Activated naive CD8-positive, alpha-beta T cell treated with anti-CD3 and anti-CD28 coated beads, Interleukin-2, amount 10 ng/mL, durations not matched to agents 7 days and 5 days (primary cell): ENCODE data around the gene FALEC. TPM values are rescaled to one million over a fixed set of nuclear protein-coding genes. Genes with fewer than 3 reads are reported as not detected.

Experiments used
- ATAC-seq: fragments of 150-1000 bp; cut with Tn5 transposase; one replicate; pipeline ENCODE4 v1.10.0; 2021; ENCODE audit warnings: low read depth, moderate library complexity
- POLR2A ChIA-PET: fragments of 350-600 bp; sonication (Branson Sonifier 250); formaldehyde crosslinking; loops from one replicate; lab custom pipeline; 2021; ENCODE audit warnings: antibody characterized with exemption; lab: Charles Lee
- DNase-seq: peaks from one replicate; pipeline ENCODE4 v3.0.0; 2021
- H3K27ac Mint-ChIP-seq: one replicate; pipeline ENCODE4 v1.8.0; 2022; ENCODE audit warnings: mild to moderate bottlenecking, mixed read lengths
- H3K27me3 Mint-ChIP-seq: one replicate; pipeline ENCODE4 v1.8.0; 2022; ENCODE audit warnings: mild to moderate bottlenecking, moderate library complexity, mixed read lengths
- H3K36me3 Mint-ChIP-seq: one replicate; pipeline ENCODE4 v1.8.0; 2021; ENCODE audit warnings: mild to moderate bottlenecking, mixed read lengths
- H3K4me1 Mint-ChIP-seq: one replicate; pipeline ENCODE4 v1.8.0; 2021; ENCODE audit warnings: mixed read lengths
- H3K4me3 Mint-ChIP-seq: one replicate; pipeline ENCODE4 v1.8.0; 2022; ENCODE audit warnings: mild to moderate bottlenecking, moderate library complexity, mixed read lengths
- H3K9me3 Mint-ChIP-seq: one replicate; pipeline ENCODE4 v1.8.0; 2021; ENCODE audit warnings: mixed read lengths
- total RNA-seq, 2 experiments: library from RNA; stranded (reverse); gene quantifications; one replicate each; pipeline ENCODE4 v1.2.3, GENCODE V29; 2021

FALEC gene
- total RNA-seq, 2 experiments from 2014 or later = 0.58 to 0.60 TPM

- Mint-ChIP-seq H3K36me3 (no peaks in the 10 kb centered on the region), H3K9me3 (no peaks in the 10 kb centered on the region), H3K4me3 (no peak overlapping the region), H3K27me3 (peaks cover 30% of the 10 kb centered on the region), H3K27ac (no peak overlapping the region), H3K4me1 (peaks cover 16% of the 10 kb centered on the region)
- ATAC-seq (no peak), DNase-seq (no peak)
- POLR2A ChIA-PET = interaction anchor here (0.7 to 2.4 kb wide), 5 partner anchors 9 to 318 kb away, joined by 3 to 22 read pairs (median 4); partner anchors contain the start of genes ENSA and MCL1
These were observed 36.2 kb downstream of the FALEC start for GRCh38 chr1:150551784-150552127.

GRCh38 chr1:150552128-150552910 is 36.8 kb downstream of the FALEC start:
- no peaks in the 10 kb centered on the region for H3K9me3 Mint-ChIP-seq
- H3K36me3 Mint-ChIP-seq = no peaks in the 10 kb centered on the region
- no peak overlapping the region for H3K4me3 Mint-ChIP-seq
- H3K27me3 Mint-ChIP-seq = peaks cover 25% of the 10 kb centered on the region
- ATAC-seq (no peak), DNase-seq (no peak)
- H3K4me1 Mint-ChIP-seq = peaks cover 16% of the 10 kb centered on the region
- POLR2A ChIA-PET = interaction anchor here (0.7 to 2.4 kb wide), 5 partner anchors 9 to 317 kb away, joined by 3 to 22 read pairs (median 4); partner anchors contain the start of genes ENSA and MCL1
- peak overlapping the region; percentile 64 for H3K27ac Mint-ChIP-seq

- DNase-seq (no peak), ATAC-seq (no peak)
- H3K4me3 Mint-ChIP-seq = no peak overlapping the region
- peaks cover 22% of the 10 kb centered on the region for H3K27me3 Mint-ChIP-seq
- POLR2A ChIA-PET = interaction anchor here (2.4 kb wide), 1 partner anchor 8 kb away, joined by 22 read pairs; no protein-coding TSS in a partner anchor
- peaks cover 16% of the 10 kb centered on the region for H3K4me1 Mint-ChIP-seq
- H3K36me3 Mint-ChIP-seq = no peaks in the 10 kb centered on the region
- no peaks in the 10 kb centered on the region for H3K9me3 Mint-ChIP-seq
- peak overlapping the region; percentile 64 for H3K27ac Mint-ChIP-seq
These were observed 37.3 kb downstream of the FALEC start for GRCh38 chr1:150552911-150553289.

GRCh38 chr1:150553392-150554085 is 38.0 kb downstream of the FALEC start:
- Mint-ChIP-seq H3K27me3 (peaks cover 18% of the 10 kb centered on the region), H3K4me1 (peaks cover 14% of the 10 kb centered on the region), H3K27ac (no peak overlapping the region), H3K36me3 (no peaks in the 10 kb centered on the region), H3K4me3 (no peak overlapping the region), H3K9me3 (no peaks in the 10 kb centered on the region)
- POLR2A ChIA-PET = interaction anchor here (0.8 kb wide), 1 partner anchor 76 kb away, joined by 3 read pairs; the partner anchor contains the start of gene ENSA
- ATAC-seq = no peak
- DNase-seq = no peak

- Mint-ChIP-seq H3K27ac (no peak overlapping the region), H3K4me3 (no peak overlapping the region), H3K27me3 (peaks cover 18% of the 10 kb centered on the region), H3K36me3 (no peaks in the 10 kb centered on the region), H3K9me3 (no peaks in the 10 kb centered on the region), H3K4me1 (peaks cover 14% of the 10 kb centered on the region)
- DNase-seq (no peak), ATAC-seq (no peak)
- POLR2A ChIA-PET = interaction anchor here (0.8 kb wide), 1 partner anchor 75 kb away, joined by 3 read pairs; the partner anchor contains the start of gene ENSA
These were observed 38.5 kb downstream of the FALEC start for GRCh38 chr1:150554086-150554452.

GRCh38 chr1:150555198-150555970 is 39.8 kb downstream of the FALEC start:
- H3K36me3 Mint-ChIP-seq = no peaks in the 10 kb centered on the region
- no peak for ATAC-seq

GRCh38 chr1:150555971-150556865 is 40.7 kb downstream of the FALEC start:
- H3K4me1 Mint-ChIP-seq = peaks cover 18% of the 10 kb centered on the region
- no peak for DNase-seq
- no peak for ATAC-seq
- no peak overlapping the region for H3K4me3 Mint-ChIP-seq
- POLR2A ChIA-PET = interaction anchor here (0.7 to 1.3 kb wide), 2 partner anchors 11 to 15 kb away, joined by 3 to 4 read pairs; no protein-coding TSS in a partner anchor
- H3K27ac Mint-ChIP-seq = peak overlapping the region; percentile 58
- no peaks in the 10 kb centered on the region for H3K9me3 Mint-ChIP-seq
- no peaks in the 10 kb centered on the region for H3K36me3 Mint-ChIP-seq
- peaks cover 8% of the 10 kb centered on the region for H3K27me3 Mint-ChIP-seq

More at GRCh38 chr1:150555198-150555970, 39.8 kb downstream of the FALEC start:
- POLR2A ChIA-PET = no interaction called here
- H3K27me3 Mint-ChIP-seq = peaks cover 12% of the 10 kb centered on the region
- peaks cover 15% of the 10 kb centered on the region for H3K4me1 Mint-ChIP-seq
- no peak for DNase-seq
- no peak overlapping the region for H3K27ac Mint-ChIP-seq
- H3K4me3 Mint-ChIP-seq = no peak overlapping the region
- H3K9me3 Mint-ChIP-seq = no peaks in the 10 kb centered on the region

GRCh38 chr1:150557065-150557600 is 41.6 kb downstream of the FALEC start:
- no peaks in the 10 kb centered on the region for H3K9me3 Mint-ChIP-seq
- ATAC-seq (no peak), DNase-seq (no peak)
- H3K4me1 Mint-ChIP-seq = peaks cover 18% of the 10 kb centered on the region
- H3K27ac Mint-ChIP-seq = no peak overlapping the region
- H3K4me3 Mint-ChIP-seq = no peak overlapping the region
- H3K27me3 Mint-ChIP-seq = peaks cover 2% of the 10 kb centered on the region
- POLR2A ChIA-PET = interaction anchor here (0.7 to 1.3 kb wide), 2 partner anchors 10 to 14 kb away, joined by 3 to 4 read pairs; no protein-coding TSS in a partner anchor
- no peaks in the 10 kb centered on the region for H3K36me3 Mint-ChIP-seq

- peaks cover 16% of the 10 kb centered on the region for H3K4me1 Mint-ChIP-seq
- peaks cover 2% of the 10 kb centered on the region for H3K36me3 Mint-ChIP-seq
- no peaks in the 10 kb centered on the region for H3K9me3 Mint-ChIP-seq
- H3K27me3 Mint-ChIP-seq = no peaks in the 10 kb centered on the region
- ATAC-seq = no peak
- H3K27ac Mint-ChIP-seq = no peak overlapping the region
- POLR2A ChIA-PET = interaction anchor here (13.9 kb wide), 1 partner anchor 18 kb away, joined by 1003 read pairs; the partner anchor contains the start of gene MCL1
- DNase-seq = no peak
- no peak overlapping the region for H3K4me3 Mint-ChIP-seq
These were observed 42.3 kb downstream of the FALEC start for GRCh38 chr1:150557813-150558212.

- Mint-ChIP-seq H3K4me1 (peaks cover 21% of the 10 kb centered on the region), H3K4me3 (no peak overlapping the region), H3K27me3 (no peaks in the 10 kb centered on the region), H3K9me3 (no peaks in the 10 kb centered on the region), H3K36me3 (peaks cover 2% of the 10 kb centered on the region), H3K27ac (no peak overlapping the region)
- DNase-seq = no peak
- ATAC-seq = no peak
- POLR2A ChIA-PET = interaction anchor here (13.9 kb wide), 1 partner anchor 17 kb away, joined by 1003 read pairs; the partner anchor contains the start of gene MCL1
These were observed 42.8 kb downstream of the FALEC start for GRCh38 chr1:150558303-150558704.

- peaks cover 28% of the 10 kb centered on the region for H3K4me1 Mint-ChIP-seq
- ATAC-seq = no peak
- H3K27me3 Mint-ChIP-seq = no peaks in the 10 kb centered on the region
- POLR2A ChIA-PET = interaction anchor here (1.0 to 13.9 kb wide), 6 partner anchors 7 to 71 kb away, joined by 3 to 1003 read pairs (median 46); partner anchors contain the start of genes ENSA, MCL1 and TARS2
- DNase-seq = no peak
- H3K4me3 Mint-ChIP-seq = no peak overlapping the region
- peak overlapping the region; percentile 12 for H3K27ac Mint-ChIP-seq
- H3K36me3 Mint-ChIP-seq = peaks cover 2% of the 10 kb centered on the region
- no peaks in the 10 kb centered on the region for H3K9me3 Mint-ChIP-seq
These were observed 43.5 kb downstream of the FALEC start for GRCh38 chr1:150558761-150559655.
